Measurements from ENCODE around the gene CST2. TPM values are rescaled to one million over a fixed set of nuclear protein-coding genes. Genes with fewer than 3 reads are reported as not detected.

Gene CST2, protein sequence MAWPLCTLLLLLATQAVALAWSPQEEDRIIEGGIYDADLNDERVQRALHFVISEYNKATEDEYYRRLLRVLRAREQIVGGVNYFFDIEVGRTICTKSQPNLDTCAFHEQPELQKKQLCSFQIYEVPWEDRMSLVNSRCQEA
- 0.10 to 0.32 TPM (median 0.13 TPM) in 3 of 5 replicates, not detected in the others for total RNA-seq (2022; extraction: Qiagen RNA extraction)

DNA sequence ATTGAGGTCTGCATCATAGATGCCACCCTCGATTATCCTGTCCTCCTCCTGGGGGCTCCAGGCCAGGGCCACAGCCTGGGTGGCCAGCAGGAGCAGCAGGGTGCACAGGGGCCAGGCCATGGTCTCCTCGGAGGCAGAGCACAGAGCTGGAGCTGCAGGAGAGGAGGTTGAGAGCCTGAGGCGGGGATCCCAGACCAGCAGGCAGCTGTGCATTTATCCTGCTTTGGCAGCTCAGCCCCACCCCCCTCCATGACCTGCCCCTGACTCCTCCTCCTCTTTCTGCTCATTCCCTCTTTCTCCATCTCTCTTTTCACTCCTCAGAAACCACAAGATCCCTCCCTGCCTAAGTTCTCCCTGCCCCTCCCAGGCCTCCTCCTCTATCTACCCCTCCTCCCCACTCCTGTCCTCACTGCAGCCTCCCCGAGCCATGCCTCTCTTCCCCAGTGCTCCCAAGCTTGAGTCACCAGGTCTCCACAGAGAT lies at the start of gene CST2:
Gene CST2, minus strand, starts transcription at position 189 of the 481 bp plus-strand sequence. Its CDS starts 69 bp downstream, at position 120.

Other genes with a start within 250 kb of the CST2 start
- not detected in 5 replicates for gene CST9, start 220.8 kb downstream of the CST2 start, total RNA-seq (2022; extraction: Qiagen RNA extraction)
- 224 to 428 TPM (median 398 TPM) in 5 replicates for gene CST3, start 188.8 kb downstream of the CST2 start, total RNA-seq (2022; extraction: Qiagen RNA extraction)
- gene CST4, start 137.7 kb downstream of the CST2 start, total RNA-seq (2022; extraction: Qiagen RNA extraction) = not detected in 5 replicates
- gene CST1, start 75.8 kb downstream of the CST2 start, total RNA-seq (2022; extraction: Qiagen RNA extraction) = 0.50 to 1.6 TPM (median 0.87 TPM) in 5 replicates
- gene CST5, start 53.0 kb upstream of the CST2 start, total RNA-seq (2022; extraction: Qiagen RNA extraction) = not detected in 5 replicates
- gene GGTLC1, start 162.1 kb upstream of the CST2 start, total RNA-seq (2022; extraction: Qiagen RNA extraction) = not detected in 5 replicates

Data from A549 treated with CORT108297 at 1 μM for 4 hours (cell line).